NCI-H187 treated with DMSO at 0.1 percent for 48 hours (cell line): Measurements from ENCODE around the gene MAST4.

Experiments
- DNase-seq: peaks from one replicate; lab custom pipeline; 2025; lab: John Stamatoyannopoulos, UW

MAST4 gene

GRCh38 chr5:67133217-67133616 is 537.0 kb downstream of the MAST4 start:
- DNase-seq, result no peak

- DNase-seq, result peak; percentile 98
Observed at GRCh38 chr5:67133776-67134175, 537.6 kb downstream of the MAST4 start.

- DNase-seq, result no peak
Observed at GRCh38 chr5:67135381-67135984, 539.3 kb downstream of the MAST4 start.

- no peak for DNase-seq
Observed at GRCh38 chr5:67139030-67139429, 542.8 kb downstream of the MAST4 start.

GRCh38 chr5:67140413-67140812 is 544.2 kb downstream of the MAST4 start:
- no peak for DNase-seq

GRCh38 chr5:67141644-67142043 is 545.5 kb downstream of the MAST4 start:
- no peak for DNase-seq

GRCh38 chr5:67142816-67143215 is 546.6 kb downstream of the MAST4 start:
- DNase-seq, result no peak

- DNase-seq, result no peak
Observed at GRCh38 chr5:67143549-67143948, 547.4 kb downstream of the MAST4 start.

GRCh38 chr5:67144183-67144639 is 548.0 kb downstream of the MAST4 start:
- DNase-seq, result no peak

GRCh38 chr5:67146574-67146973 is 550.4 kb downstream of the MAST4 start:
- no peak for DNase-seq

GRCh38 chr5:67146981-67147380 is 550.8 kb downstream of the MAST4 start:
- DNase-seq, result no peak

- DNase-seq, result no peak
Observed at GRCh38 chr5:67147760-67148159, 551.6 kb downstream of the MAST4 start.

- DNase-seq, result no peak
Observed at GRCh38 chr5:67149057-67149950, 553.1 kb downstream of the MAST4 start.

- no peak for DNase-seq
Observed at GRCh38 chr5:67149951-67150523, 553.8 kb downstream of the MAST4 start.

- no peak for DNase-seq
Observed at GRCh38 chr5:67152400-67152799, 556.2 kb downstream of the MAST4 start.

GRCh38 chr5:67153292-67153691 is 557.1 kb downstream of the MAST4 start:
- no peak for DNase-seq

- DNase-seq, result peak; percentile 88
Observed at GRCh38 chr5:67154556-67155206, 558.5 kb downstream of the MAST4 start.

- DNase-seq, result no peak
Observed at GRCh38 chr5:67156976-67157583, 560.9 kb downstream of the MAST4 start.

GRCh38 chr5:67160272-67160671 is 564.1 kb downstream of the MAST4 start:
- DNase-seq, result no peak

GRCh38 chr5:67160985-67161384 is 564.8 kb downstream of the MAST4 start:
- no peak for DNase-seq

GRCh38 chr5:67161767-67162166 is 565.6 kb downstream of the MAST4 start:
- DNase-seq, result no peak

- no peak for DNase-seq
Observed at GRCh38 chr5:67163231-67163756, 567.1 kb downstream of the MAST4 start.
